Stimulated activated CD8-positive, alpha-beta memory T cell treated with anti-CD3 and anti-CD28 coated beads, Interleukin-4, amount 100 ng/mL, for 1 hour (primary cell): ENCODE data around the gene POP5.
A peak's percentile ranks its signal among the peaks of the same experiment; 100 is the strongest.
"Not testable (repeated sequence)": the region's sequence is repeated elsewhere in the genome, so short reads cannot be mapped to it uniquely, and the experiment has no call there.

Source experiments
- DNase-seq, 2 donors: peaks; one replicate each; pipeline ENCODE4 v3.0.0-alpha.2; 2020; ENCODE audit warnings: low read depth in 2 of 2, low spot score in 1 of 2

The POP5 gene

DNA sequence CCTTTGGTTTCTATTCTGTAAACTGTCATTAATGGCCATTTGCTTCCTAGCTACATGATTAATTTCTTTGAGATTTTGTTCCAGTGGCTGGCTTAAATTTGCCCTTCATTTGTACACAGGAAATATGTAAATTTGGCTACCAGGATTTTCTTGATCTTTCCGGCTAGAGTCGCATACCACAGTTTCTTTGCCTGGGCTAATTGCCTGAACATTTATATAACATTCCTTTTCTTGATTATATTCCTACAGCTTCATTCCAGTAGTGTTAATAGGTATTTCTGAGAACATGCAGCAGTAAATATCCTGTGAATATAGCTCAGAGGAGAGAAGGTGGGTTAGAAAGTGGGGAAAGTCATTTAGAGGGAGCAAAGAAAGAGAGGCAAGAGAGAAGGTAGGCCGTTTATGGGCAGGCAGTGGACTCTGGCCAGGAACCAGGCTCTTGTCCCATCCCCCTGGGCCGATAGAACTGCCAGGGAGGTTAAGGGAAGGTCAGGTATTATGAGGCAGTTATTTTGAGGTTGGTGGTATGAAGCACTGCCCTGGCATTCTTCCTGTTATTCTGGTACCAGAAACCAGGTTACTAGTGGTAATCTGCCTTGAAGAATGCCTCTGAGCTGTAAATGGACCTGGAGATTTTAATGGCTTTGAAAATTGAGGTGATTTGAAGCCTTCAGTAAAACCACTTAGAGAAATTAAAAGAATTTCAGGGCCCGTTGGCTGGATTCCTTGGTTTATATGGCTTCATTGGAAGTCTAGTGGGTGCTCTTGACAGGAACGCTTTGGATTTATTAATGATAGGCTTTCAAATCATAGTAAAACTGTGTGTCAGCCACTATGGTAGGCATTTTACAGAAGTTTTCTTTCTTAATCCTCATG, 42.7 kb downstream of the POP5 start:
- DNase-seq, result no peak

DNA sequence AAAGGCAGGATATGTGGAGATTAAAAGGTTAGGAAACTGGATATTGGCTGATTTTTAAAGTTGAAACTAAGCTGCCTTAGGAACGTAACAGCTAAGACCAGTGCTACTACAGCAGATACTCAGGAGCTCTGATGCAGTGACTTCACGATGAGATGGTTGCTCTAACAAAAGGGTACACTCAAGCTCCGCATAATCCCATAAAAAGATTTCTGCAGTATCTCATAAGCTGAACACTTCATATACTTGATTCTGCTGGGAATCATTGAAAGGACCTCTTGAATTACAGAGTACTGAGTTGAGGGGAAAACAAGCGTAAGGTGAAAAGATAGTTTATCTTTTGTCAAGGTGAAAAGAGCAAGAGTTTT, 43.4 kb downstream of the POP5 start:
- DNase-seq, result no peak

DNA sequence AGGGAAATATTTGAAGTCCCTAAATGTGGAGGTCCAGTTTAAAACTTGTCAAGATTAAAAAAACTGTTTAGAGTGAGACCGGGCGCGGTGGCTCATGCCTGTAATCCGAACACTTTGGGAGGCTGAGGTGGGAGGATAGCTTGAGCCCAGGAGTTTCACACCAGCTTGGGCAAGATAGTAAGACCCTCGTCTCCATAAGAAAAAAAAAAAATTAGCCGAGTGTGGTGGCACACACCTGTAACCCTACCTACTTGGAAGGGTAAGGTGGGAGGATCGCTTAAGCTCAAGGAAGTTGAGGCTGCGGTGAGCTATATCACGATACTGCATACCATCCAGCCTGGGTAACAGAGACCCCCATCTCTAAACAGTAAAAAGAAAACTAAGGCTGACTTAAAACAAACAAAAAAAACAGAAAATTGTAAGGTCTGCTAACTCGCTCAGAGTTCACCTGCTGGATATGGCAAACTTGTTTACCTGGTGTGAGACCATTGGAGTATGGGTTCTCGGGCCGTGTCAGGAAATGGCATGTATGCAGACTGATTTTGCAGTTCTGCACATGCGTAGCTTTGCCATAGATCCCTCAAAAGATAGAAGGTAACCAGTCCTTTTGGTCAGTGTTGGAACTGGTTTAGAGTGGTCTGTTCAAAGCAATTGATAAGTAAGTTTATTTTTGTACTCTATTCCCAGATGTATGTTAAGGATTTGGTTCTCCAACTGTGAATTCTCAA, 45.0 kb downstream of the POP5 start:
- no peak for DNase-seq

DNA sequence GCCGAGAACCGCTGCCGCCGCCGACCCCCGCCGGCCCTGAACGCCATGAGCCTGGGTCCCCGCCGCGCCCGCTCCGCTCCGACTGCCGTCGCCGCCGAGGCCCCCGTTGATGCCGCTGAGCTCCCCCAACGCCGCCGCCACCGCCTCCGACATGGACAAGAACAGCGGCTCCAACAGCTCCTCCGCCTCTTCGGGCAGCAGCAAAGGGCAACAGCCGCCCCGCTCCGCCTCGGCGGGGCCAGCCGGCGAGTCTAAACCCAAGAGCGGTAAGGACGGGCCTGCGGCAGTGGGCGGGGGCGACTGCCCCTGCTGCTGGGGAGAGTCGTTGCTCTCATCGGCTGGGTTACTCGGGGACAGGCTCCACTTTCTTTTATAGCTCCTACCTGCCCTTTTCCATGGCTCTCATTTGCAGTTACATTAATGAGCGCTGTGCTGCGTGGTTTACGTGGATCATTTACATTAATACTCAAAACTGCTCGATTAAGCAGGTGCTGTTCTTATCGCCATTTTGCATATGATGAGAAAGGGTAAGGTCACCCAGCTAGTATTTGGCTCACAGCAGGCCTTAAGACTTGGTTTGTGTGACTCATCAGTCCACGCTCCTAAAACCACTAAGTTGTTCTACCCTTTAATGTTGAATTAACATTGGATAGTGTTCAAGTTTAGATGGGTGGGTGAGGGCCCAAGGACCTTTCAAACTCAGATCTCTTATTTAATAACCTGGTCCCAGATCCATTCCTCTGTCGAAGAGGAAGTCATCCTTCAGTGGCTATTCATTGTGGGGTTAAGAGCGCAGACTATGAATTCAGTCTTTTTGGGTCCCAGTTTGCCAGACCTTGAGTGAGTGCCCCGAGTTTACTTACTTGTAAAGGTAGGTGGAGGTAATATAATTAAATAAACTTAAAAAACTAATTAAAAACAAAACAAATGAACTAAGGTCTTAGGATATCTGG, 46.2 kb downstream of the POP5 start:
- DNase-seq, result peak in 1 of 2 donors; percentile 3

DNA sequence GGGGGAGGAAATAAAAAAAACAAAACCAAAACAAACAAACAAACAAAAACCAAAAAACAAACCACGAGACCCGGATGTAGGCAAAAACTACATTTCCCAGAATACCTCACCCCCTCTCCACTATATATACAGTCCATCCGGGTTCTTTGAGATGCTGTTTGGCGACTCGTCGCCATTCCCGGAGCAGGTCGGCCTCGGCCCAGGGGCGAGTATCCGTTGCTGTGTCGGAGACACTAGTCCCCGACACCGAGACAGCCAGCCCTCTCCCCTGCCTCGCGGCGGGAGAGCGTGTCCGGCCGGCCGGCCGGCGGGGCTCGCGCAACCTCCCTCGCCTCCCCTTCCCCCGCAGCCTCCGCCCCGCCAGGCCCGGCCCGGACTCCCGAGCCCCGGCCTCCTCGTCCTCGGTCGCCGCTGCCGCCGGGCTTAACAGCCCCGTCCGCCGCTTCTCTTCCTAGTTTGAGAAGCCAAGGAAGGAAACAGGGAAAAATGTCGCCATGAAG, 46.9 kb downstream of the POP5 start, which contains the start of gene RNF10:
Gene RNF10 (plus strand): TSS at position 154 of the 500 bp plus-strand sequence. CDS start 456 bp downstream, outside the sequence.
- peak; percentile 38 to 47 for DNase-seq

DNA sequence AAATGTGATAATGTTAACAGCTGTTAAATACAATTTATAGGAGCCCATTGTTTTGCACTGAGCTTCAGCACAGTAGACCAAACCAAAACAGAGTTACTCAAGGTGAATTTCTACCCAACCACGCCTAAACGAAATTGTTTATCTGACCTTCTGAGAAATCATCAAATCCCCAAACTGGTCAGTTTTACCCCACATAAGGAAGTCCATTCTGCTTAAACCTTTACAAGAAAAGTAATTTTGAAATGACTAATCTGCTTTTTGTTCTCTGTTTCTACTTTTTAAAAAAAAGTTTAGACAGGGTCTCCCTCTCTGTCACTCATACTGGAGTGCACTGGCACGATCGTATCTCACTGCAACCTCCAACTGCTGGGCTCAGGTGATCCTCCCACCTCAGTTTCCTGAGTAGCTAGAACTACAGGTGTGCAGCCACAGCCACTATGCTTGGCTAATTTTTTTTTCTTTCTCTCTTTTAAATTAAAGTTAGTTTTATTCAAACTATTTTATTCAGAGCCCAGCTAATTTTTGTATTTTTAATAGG, 48.4 kb downstream of the POP5 start:
- DNase-seq, result no peak

DNA sequence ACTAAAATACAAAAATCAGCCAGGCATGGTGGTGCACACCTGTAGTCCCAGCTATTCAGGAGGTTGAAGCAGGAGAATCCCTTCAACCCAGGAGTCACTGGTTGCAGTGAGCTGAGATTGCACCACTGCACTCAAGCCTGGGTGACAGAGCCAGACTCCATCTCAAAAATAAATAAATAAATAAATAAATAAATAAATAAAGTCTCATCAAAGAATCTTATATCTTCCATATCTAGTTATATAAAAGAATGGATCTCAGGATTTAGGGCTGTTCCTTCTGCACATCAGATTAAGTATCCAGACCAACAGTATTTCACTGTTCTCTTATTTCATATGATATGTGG, 50.8 kb downstream of the POP5 start:
- DNase-seq, result not testable (repeated sequence)

DNA sequence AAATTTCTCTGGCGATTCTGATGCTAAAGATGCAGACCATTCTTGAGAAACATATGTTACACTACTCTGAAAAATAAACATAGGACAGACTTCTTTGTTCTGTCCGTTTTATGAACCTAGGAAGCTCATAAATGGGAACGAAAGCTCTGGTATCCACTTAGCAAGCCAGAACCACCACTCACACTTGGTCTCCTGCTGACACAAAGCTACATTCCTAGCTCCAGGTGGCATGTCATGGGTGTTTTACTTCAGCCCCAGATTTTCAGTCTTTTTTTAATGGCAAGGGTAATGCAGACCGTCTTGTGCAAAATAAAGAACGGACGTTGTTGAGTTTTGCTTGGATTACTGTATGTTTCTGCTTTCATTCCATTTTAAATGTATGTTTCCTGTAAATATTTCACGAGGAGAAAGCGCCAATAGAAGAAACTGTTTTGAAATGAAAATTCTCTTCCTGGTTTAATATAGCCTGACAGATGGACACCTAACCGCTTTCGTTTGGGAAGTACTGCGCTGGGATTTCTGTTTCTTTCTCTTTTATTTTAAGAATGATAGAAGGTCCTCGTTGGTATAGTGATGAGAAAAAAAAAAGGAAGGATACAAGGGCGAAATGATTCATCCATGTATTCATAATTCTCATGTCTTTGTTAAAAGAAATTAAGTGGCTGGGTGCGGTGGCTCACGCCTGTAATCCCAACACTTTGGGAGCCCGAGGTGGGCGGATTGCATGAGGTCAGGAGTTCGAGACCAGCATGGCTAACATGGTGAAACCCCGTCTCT, 51.4 kb downstream of the POP5 start:
- DNase-seq, result no peak

DNA sequence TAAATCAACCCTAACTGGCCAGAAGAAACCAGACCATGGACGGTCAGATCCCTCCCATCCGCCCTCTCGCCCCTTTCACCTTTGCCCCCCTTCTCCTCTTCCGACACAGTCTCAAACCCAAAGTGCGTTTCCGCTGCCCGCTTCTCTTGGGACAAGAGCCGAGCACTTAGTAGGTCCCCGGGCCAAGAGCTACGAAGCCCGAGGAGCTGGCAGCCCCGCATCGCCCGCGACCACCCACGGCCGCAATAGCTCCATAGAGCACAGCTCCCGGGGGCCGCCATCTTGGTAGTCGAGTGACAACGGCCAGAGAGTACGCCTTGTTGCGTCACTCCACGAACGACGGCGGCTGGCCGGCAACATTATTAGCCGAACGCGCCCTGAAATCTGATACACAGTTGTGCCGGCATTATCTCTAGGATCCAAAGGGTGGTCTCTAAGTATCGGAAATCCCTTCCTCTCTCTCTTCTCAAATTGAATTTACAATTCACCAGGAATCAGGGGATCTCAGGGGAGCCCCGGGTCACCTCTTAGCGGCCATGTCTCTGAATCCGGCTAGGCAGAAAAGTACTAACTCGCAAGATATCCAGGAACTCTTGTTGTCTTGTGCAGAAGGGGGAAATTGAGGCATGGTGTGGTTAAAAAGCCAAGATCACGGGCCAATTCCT, 52.2 kb downstream of the POP5 start, which contains the start of gene COQ5:
Gene COQ5 (minus strand): TSS at position 298 of the 665 bp plus-strand sequence. CDS start 17 bp downstream, at position 281.
- peak; percentile 56 to 68 for DNase-seq
